Activated CD4-positive, alpha-beta memory T cell treated with anti-CD3 and anti-CD28 coated beads for 36 hours (primary cell): ENCODE data around the gene ZC3H10. TPM values are rescaled to one million over a fixed set of nuclear protein-coding genes. Genes with fewer than 3 reads are reported as not detected.

Experiments used
- CTCF ChIA-PET: fragments of 350-600 bp; sonication (Branson Sonifier 250); formaldehyde crosslinking; loops from one replicate; lab custom pipeline; 2021; ENCODE audit warnings: antibody characterized with exemption, inconsistent platforms; lab: Charles Lee
- POLR2A ChIA-PET: fragments of 350-600 bp; sonication (Branson Sonifier 250); formaldehyde crosslinking; loops from one replicate; lab custom pipeline; 2021; ENCODE audit warnings: antibody characterized with exemption; lab: Charles Lee
- DNase-seq: peaks from one replicate; pipeline ENCODE4 v3.0.0-alpha.2; 2020
- H3K27ac Mint-ChIP-seq: one replicate; pipeline ENCODE4 v1.8.0; 2021; ENCODE audit warnings: mixed read lengths
- H3K27me3 Mint-ChIP-seq: one replicate; pipeline ENCODE4 v1.8.0; 2021; ENCODE audit warnings: mixed read lengths
- H3K36me3 Mint-ChIP-seq: one replicate; pipeline ENCODE4 v1.8.0; 2021; ENCODE audit warnings: mixed read lengths
- H3K4me1 Mint-ChIP-seq: one replicate; pipeline ENCODE4 v1.8.0; 2021; ENCODE audit warnings: low read depth, mixed read lengths
- H3K4me3 Mint-ChIP-seq: one replicate; pipeline ENCODE4 v1.8.0; 2021; ENCODE audit warnings: mild to moderate bottlenecking, mixed read lengths
- H3K9me3 Mint-ChIP-seq: one replicate; pipeline ENCODE4 v1.8.0; 2021; ENCODE audit warnings: mixed read lengths
- intact Hi-C: fragments of 100-400 bp; cut with micrococcal nuclease; formaldehyde crosslinking; loops from one replicate; pipeline ENCODE4 v1.15.1; 2023
- total RNA-seq, 2 experiments: library from RNA; stranded (reverse); gene quantifications; one replicate each; pipeline ENCODE4 v1.2.3, GENCODE V29; 2021

Gene ZC3H10
- total RNA-seq, 2 experiments from 2014 or later: 5.1 to 7.2 TPM

GRCh38 chr12:56127485-56127887, 9.4 kb downstream of the ZC3H10 start:
- H3K36me3 Mint-ChIP-seq: peaks cover 36% of the 10 kb centered on the region
- ChIA-PET CTCF (interaction anchor here (0.7 to 7.8 kb wide), 16 partner anchors 10 to 201 kb away, joined by 3 to 118 read pairs (median 6); partner anchors contain the start of genes ANKRD52, MYL6, MYL6B and PA2G4), POLR2A (interaction anchor here (0.5 to 3.8 kb wide), 11 partner anchors 10 to 154 kb away, joined by 3 to 45 read pairs (median 15); partner anchors contain the start of genes MYL6, MYL6B, PA2G4 and RAB5B)
- intact Hi-C loops: loop anchor here (2.0 kb wide), 1 partner anchor 389 kb away; no protein-coding TSS in a partner anchor
- no peaks in the 10 kb centered on the region for H3K9me3 Mint-ChIP-seq
- H3K27me3 Mint-ChIP-seq: no peaks in the 10 kb centered on the region
- DNase-seq: no peak
- H3K4me3 Mint-ChIP-seq: peak overlapping the region; percentile 97
- peaks cover 59% of the 10 kb centered on the region for H3K4me1 Mint-ChIP-seq
- H3K27ac Mint-ChIP-seq: peak overlapping the region; percentile 93

- Mint-ChIP-seq H3K27ac (peak within 1 kb of the TSS; percentile 93), H3K36me3 (peaks cover 39% of the 10 kb centered on the region), H3K4me1 (peaks cover 60% of the 10 kb centered on the region), H3K4me3 (peak within 1 kb of the TSS; percentile 97), H3K9me3 (no peaks in the 10 kb centered on the region), H3K27me3 (no peaks in the 10 kb centered on the region)
- ChIA-PET POLR2A (interaction anchor here (0.5 to 3.8 kb wide), 15 partner anchors 10 to 966 kb away, joined by 3 to 45 read pairs (median 4); partner anchors contain the start of genes MYL6, MYL6B, PA2G4 and RAB5B), CTCF (interaction anchor here (0.7 to 7.8 kb wide), 18 partner anchors 9 to 389 kb away, joined by 3 to 118 read pairs (median 5); partner anchors contain the start of genes ANKRD52, MYL6, MYL6B and PA2G4)
- DNase-seq: peak; percentile 99
- intact Hi-C loops: loop anchor here (1.0 to 2.0 kb wide), 2 partner anchors 24 to 389 kb away; partner anchors contain the start of gene PA2G4
Observed at GRCh38 chr12:56127888-56128669, 10.0 kb downstream of the ZC3H10 start, which contains the start of gene ESYT1. Gene ESYT1 (plus strand): TSS chr12:56128267. CDS start chr12:56128320, 53 bp downstream.

DNA sequence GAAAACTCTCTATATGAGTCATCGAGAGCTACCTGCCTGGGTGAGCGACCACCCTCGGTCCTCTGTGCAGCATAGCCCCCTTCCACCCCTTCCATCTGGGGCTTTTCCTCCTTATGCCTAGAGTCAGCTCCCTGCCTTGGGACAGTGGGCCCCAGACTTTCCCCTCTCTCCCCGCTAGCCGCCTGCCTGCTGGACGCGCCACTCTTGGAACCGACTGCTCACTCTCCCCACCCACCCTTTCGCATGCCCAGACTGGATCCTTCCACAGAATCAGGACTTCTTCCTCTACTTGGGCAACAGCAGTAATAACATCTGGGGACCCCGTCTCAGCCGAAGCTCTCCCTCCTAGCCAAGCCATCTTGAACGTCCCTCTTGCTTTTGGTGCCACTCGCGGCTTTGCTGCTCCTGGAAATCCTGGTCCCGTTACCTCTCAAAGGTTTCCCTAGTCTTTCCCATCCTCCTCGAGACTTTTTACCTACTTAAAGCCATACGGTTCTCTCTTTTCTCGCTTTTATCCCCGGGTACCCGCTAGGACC, 10.7 kb downstream of the ZC3H10 start:
- H3K27me3 Mint-ChIP-seq: no peaks in the 10 kb centered on the region
- no peak for DNase-seq
- H3K27ac Mint-ChIP-seq: peak overlapping the region; percentile 93
- intact Hi-C loops: loop anchor here (1.0 kb wide), 2 partner anchors 10 to 24 kb away; partner anchors contain the start of gene PA2G4
- POLR2A ChIA-PET: interaction anchor here (0.6 to 3.8 kb wide), 12 partner anchors 10 to 965 kb away, joined by 3 to 45 read pairs (median 10); partner anchors contain the start of genes MYL6, MYL6B, PA2G4 and RNF41
- peak overlapping the region; percentile 97 for H3K4me3 Mint-ChIP-seq
- CTCF ChIA-PET: interaction anchor here (0.9 to 7.8 kb wide), 14 partner anchors 8 to 390 kb away, joined by 3 to 118 read pairs (median 4); partner anchors contain the start of genes MYL6, MYL6B, PA2G4 and RPL41
- H3K9me3 Mint-ChIP-seq: no peaks in the 10 kb centered on the region
- H3K36me3 Mint-ChIP-seq: peaks cover 44% of the 10 kb centered on the region
- peaks cover 63% of the 10 kb centered on the region for H3K4me1 Mint-ChIP-seq

GRCh38 chr12:56129206-56129941, 11.3 kb downstream of the ZC3H10 start:
- no peaks in the 10 kb centered on the region for H3K9me3 Mint-ChIP-seq
- H3K4me3 Mint-ChIP-seq: peak overlapping the region; percentile 97
- H3K27me3 Mint-ChIP-seq: no peaks in the 10 kb centered on the region
- POLR2A ChIA-PET: interaction anchor here (0.7 to 3.8 kb wide), 12 partner anchors 12 to 92 kb away, joined by 3 to 45 read pairs (median 10); partner anchors contain the start of genes MYL6, MYL6B, RNF41 and RPL41
- peaks cover 65% of the 10 kb centered on the region for H3K4me1 Mint-ChIP-seq
- peaks cover 51% of the 10 kb centered on the region for H3K36me3 Mint-ChIP-seq
- peak overlapping the region; percentile 93 for H3K27ac Mint-ChIP-seq
- intact Hi-C loops: loop anchor here (1.0 kb wide), 1 partner anchor 9 kb away; no protein-coding TSS in a partner anchor
- peak; percentile 80 for DNase-seq
- CTCF ChIA-PET: interaction anchor here (1.0 to 7.8 kb wide), 4 partner anchors 12 to 60 kb away, joined by 3 to 118 read pairs (median 58); partner anchors contain the start of genes MYL6B, RPL41, SMARCC2 and ZC3H10

GRCh38 chr12:56129942-56130495, 12.0 kb downstream of the ZC3H10 start:
- Mint-ChIP-seq H3K27me3 (no peaks in the 10 kb centered on the region), H3K36me3 (peaks cover 51% of the 10 kb centered on the region), H3K9me3 (no peaks in the 10 kb centered on the region), H3K4me3 (peak overlapping the region; percentile 97), H3K27ac (peak overlapping the region; percentile 93), H3K4me1 (peaks cover 63% of the 10 kb centered on the region)
- intact Hi-C loops: loop anchor here (1.0 kb wide), 1 partner anchor 8 kb away; no protein-coding TSS in a partner anchor
- CTCF ChIA-PET: interaction anchor here (1.0 to 7.8 kb wide), 3 partner anchors 13 to 59 kb away, joined by 3 to 118 read pairs (median 62); partner anchors contain the start of genes MYL6B, RPL41, SMARCC2 and ZC3H10
- no peak for DNase-seq
- POLR2A ChIA-PET: interaction anchor here (0.7 to 2.6 kb wide), 6 partner anchors 12 to 64 kb away, joined by 3 to 17 read pairs (median 3); partner anchors contain the start of genes MYL6, MYL6B and SMARCC2

GRCh38 chr12:56130876-56131275, 12.8 kb downstream of the ZC3H10 start:
- DNase-seq: no peak
- Mint-ChIP-seq H3K27me3 (no peaks in the 10 kb centered on the region), H3K27ac (peak overlapping the region; percentile 11), H3K4me1 (peaks cover 61% of the 10 kb centered on the region), H3K9me3 (no peaks in the 10 kb centered on the region), H3K36me3 (peaks cover 53% of the 10 kb centered on the region), H3K4me3 (no peak overlapping the region)
- CTCF ChIA-PET: interaction anchor here (1.0 to 7.8 kb wide), 3 partner anchors 21 to 58 kb away, joined by 3 to 118 read pairs (median 3); partner anchors contain the start of genes MYL6B, PA2G4 and SMARCC2
- intact Hi-C loops: no loop called here
- POLR2A ChIA-PET: no interaction called here

- no peak overlapping the region for H3K27ac Mint-ChIP-seq
- H3K36me3 Mint-ChIP-seq: peaks cover 75% of the 10 kb centered on the region
- DNase-seq: no peak
- POLR2A ChIA-PET: no interaction called here
- H3K4me1 Mint-ChIP-seq: peaks cover 67% of the 10 kb centered on the region
- H3K4me3 Mint-ChIP-seq: no peak overlapping the region
- intact Hi-C loops: no loop called here
- no peaks in the 10 kb centered on the region for H3K27me3 Mint-ChIP-seq
- CTCF ChIA-PET: no interaction called here
- H3K9me3 Mint-ChIP-seq: no peaks in the 10 kb centered on the region
Observed at GRCh38 chr12:56134897-56135296, 16.8 kb downstream of the ZC3H10 start.

GRCh38 chr12:56137853-56138571, 19.9 kb downstream of the ZC3H10 start:
- no peaks in the 10 kb centered on the region for H3K27me3 Mint-ChIP-seq
- peaks cover 69% of the 10 kb centered on the region for H3K36me3 Mint-ChIP-seq
- H3K27ac Mint-ChIP-seq: peak overlapping the region; percentile 50
- DNase-seq: no peak
- intact Hi-C loops: loop anchor here (1.0 kb wide), 1 partner anchor 9 kb away; no protein-coding TSS in a partner anchor
- H3K4me1 Mint-ChIP-seq: peaks cover 61% of the 10 kb centered on the region
- no peaks in the 10 kb centered on the region for H3K9me3 Mint-ChIP-seq
- ChIA-PET CTCF (interaction anchor here (0.8 to 1.8 kb wide), 6 partner anchors 10 to 84 kb away, joined by 3 to 6 read pairs (median 4); partner anchors contain the start of genes ESYT1, RNF41, SMARCC2 and ZC3H10), POLR2A (interaction anchor here (1.1 kb wide), 1 partner anchor 31 kb away, joined by 3 read pairs; no protein-coding TSS in a partner anchor)
- H3K4me3 Mint-ChIP-seq: no peak overlapping the region

DNA sequence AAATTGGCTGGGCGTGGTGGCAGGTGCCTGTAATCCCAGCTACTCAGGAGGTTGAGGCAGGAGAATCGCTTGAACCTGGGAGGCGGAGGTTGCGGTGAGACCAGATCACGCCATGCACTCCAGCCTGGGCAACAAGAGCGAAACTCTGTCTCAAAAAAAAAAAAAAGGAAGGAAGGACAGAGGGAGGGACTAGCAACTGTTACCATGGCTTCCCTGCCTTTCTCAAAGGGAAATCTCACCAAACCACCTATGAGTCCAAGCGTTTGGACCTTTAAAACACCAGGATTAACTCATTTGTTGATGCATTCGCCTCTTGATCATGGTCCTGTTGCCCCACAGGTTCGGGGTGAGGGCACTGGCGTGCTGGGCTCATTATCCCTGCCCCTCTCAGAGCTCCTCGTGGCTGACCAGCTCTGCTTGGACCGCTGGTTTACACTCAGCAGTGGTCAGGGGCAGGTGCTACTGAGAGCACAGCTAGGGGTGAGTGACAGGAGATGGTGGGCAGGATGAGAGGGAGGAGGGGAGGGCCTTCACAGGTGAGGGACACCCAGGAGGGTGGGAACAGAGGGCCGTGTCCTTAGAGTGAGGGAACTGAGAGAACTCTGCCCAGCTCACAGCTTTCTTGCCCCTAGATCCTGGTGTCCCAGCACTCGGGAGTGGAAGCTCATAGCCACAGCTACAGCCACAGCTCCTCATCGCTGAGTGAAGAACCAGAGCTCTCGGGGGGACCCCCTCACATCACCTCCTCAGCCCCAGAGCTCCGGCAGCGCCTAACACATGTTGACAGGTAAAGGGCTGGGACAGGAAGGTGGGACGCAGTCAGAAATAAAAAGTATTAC, 24.1 kb downstream of the ZC3H10 start:
- Mint-ChIP-seq H3K27me3 (no peaks in the 10 kb centered on the region), H3K27ac (peak overlapping the region; percentile 81), H3K9me3 (no peaks in the 10 kb centered on the region), H3K4me1 (peaks cover 46% of the 10 kb centered on the region), H3K36me3 (peaks cover 66% of the 10 kb centered on the region), H3K4me3 (no peak overlapping the region)
- POLR2A ChIA-PET: interaction anchor here (0.6 to 2.1 kb wide), 8 partner anchors 10 to 40 kb away, joined by 3 to 9 read pairs (median 4); partner anchors contain the start of genes ESYT1 and MYL6B
- DNase-seq: no peak
- CTCF ChIA-PET: interaction anchor here (1.0 to 2.3 kb wide), 2 partner anchors 10 to 15 kb away, joined by 3 to 10 read pairs; partner anchors contain the start of gene MYL6B
- intact Hi-C loops: no loop called here
